Measurements from ENCODE around the gene RNF157.

GRCh38 chr17:76198702-76199101 lies 41.6 kb downstream of the RNF157 start:
- TF ChIP-seq CTCF (IDR thresholded peaks at IDR 0.05) (no peak), ELF4 (CRISPR knock-in tag; IDR thresholded peaks at IDR 0.05; ENCODE audit: low read depth) (no peak), KAT7 (CRISPR knock-in tag; IDR thresholded peaks at IDR 0.05; ENCODE audit: borderline replicate concordance) (no peak), E2F1 (CRISPR knock-in tag; IDR thresholded peaks at IDR 0.05) (no peak), FOXP1 (CRISPR knock-in tag; IDR thresholded peaks at IDR 0.05; ENCODE audit: borderline replicate concordance) (no peak), CREB1 (CRISPR knock-in tag; IDR thresholded peaks at IDR 0.05) (no peak), ZNF232 (CRISPR knock-in tag; IDR thresholded peaks at IDR 0.05) (no peak), ARID4B (CRISPR knock-in tag; IDR thresholded peaks at IDR 0.05; ENCODE audit: borderline replicate concordance) (no peak), AFF4 (CRISPR knock-in tag; IDR thresholded peaks at IDR 0.05; ENCODE audit: borderline replicate concordance) (no peak), ZBTB21 (CRISPR knock-in tag; IDR thresholded peaks at IDR 0.05; ENCODE audit: borderline replicate concordance) (no peak), ZNF263 (CRISPR knock-in tag; IDR thresholded peaks at IDR 0.05; ENCODE audit: low read depth) (no peak), TEAD4 (CRISPR knock-in tag; IDR thresholded peaks at IDR 0.05) (no peak), MYBL2 (CRISPR knock-in tag; IDR thresholded peaks at IDR 0.05) (no peak)
